GM03348 (cell line): ENCODE data around the gene LHX1.

ENCODE experiments used
- DNase-seq: peaks from one replicate; pipeline ENCODE4 v3.0.0; 2012; ENCODE audit warnings: low spot score

LHX1 gene

DNA sequence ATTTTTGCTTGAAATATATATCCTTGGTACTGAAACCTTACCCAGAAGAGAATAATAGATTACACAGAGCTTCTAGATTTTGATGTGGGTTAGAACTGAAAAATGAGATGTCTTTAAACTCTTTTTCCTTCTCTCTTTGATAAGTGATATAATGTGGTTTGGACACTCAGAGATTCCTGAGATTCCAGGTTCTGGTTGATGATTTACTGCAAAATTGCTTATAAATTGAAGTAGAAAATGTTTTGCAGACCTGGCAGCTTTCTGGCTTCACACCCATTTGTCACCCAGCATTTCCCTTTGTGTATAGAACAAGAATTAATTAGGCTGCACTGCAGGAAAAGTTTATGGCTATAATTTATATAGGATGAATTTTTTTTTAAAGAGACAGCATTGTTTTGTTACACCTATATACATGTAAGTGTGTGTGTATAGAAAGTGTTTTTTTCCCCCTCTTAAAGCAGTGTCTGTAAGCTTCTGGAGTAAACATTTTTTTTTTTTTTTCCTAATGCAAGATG, 35.0 kb downstream of the LHX1 start:
- no peak for DNase-seq

DNA sequence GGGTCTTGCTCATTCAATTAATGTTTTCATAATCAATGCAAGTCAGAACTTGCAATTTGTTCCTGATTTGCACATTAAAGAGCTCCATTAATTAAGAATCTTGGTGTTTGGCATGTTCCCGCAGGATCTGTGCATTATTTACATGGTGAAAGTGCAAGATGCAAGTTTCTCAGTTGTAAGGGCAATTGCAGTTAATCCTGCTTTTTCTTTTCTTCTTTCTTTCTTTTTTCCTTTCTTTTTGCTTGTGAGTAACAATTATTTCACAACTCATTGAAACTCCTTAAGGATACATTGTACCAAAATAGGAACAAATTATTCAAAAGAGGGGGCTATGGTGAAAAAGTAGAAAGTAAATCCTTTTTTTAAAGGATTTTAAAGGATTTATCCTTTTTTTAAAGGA, 35.6 kb downstream of the LHX1 start:
- no peak for DNase-seq

DNA sequence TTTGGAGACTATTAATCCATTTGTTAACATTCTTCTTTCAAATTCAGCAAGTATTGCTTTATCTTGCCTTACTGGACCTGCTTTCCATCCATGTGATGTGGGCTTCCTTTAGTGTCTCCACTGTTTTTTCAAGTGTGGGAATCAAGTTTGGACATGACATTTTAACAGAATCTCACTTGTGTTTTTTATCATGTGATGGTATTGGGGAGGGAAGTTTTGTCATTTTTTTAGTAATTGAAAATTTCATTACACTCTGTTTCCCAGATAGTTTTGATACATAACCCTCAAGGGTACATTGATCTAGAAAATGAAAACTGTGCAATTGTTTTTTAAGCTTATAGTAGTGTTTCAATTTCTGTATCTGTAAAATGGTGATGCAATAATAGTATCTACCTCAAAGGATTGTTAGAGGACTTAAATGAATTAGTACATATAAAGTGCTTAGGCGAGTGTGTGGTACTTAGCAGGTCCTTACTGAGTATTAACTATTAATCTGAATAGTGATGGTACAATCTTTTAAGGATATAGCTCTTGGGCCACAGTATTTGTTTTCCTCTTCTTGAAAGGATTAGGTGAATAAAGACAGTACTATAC, 38.7 kb downstream of the LHX1 start:
- DNase-seq = no peak

DNA sequence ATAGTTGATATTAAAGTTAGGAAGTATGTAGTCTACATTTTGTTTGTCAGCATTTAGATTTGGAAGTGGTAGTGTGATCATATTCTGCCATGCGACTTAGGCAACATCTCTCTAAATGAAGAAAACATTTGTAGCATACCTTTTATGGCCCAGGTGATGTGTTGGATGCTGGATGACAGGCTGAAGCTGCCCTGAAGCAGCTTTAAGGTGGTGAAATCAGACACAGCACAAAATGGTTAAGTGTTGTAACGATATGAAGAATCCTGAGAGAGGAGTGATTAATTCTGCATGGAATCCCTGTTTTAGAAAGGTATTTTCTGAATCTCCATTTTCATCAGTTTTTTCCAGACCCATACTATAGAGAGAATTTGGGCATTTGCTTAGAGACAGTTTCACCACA, 39.8 kb downstream of the LHX1 start:
- no peak for DNase-seq

DNA sequence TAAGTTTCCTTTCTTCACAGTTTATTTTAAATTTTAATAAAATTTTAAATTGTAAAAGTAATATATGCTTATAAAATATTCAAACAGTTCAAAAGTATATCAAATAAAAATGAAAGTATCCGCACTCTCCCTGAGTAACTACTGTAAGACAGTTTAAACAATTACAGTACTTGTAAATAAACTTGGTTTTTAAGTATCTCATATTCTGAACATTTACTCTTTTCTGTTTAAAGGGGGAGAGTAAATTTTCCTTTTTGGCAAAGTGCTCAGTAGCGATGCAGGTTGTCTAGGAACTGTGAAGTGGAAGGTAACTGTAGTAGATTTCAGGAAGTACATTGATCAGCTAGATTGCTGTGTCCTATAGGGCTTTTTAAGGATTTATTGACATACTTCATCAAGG, 40.3 kb downstream of the LHX1 start:
- DNase-seq = no peak

DNA sequence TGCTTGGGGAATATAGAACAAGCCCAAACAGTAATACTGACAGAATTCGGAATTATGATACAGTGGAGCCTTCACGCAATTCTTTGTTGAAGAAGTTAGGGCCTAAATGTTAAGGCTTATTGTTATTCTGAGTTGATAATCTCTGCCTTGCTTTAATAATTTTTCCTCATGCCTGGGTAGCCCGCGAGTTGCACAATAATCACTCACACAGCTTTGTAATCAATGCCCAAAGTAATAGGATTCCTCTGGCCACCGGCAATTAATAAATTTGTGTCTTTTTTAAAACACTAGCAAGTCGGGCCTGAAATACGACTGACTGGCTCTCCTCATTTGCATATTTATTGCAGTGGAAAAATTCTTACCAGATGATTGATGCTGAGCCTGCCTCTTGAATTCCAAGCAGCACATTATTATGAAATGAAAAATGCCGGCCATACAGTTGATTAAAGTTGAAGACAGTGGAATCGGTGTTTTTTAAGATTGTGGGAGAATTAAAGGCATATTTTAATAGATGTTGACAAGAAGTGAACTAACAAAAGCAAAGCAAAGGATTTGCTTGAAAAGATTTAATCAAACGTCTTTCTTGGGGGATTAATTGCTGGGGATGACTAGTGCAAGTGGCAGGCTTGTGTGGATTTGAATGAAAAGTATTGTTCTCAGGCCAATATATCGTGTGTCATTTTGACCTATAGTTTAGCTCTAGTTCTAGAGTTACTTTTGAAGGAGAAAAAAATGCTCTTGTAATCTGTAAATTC, 41.7 kb downstream of the LHX1 start:
- DNase-seq = peak; percentile 41

DNA sequence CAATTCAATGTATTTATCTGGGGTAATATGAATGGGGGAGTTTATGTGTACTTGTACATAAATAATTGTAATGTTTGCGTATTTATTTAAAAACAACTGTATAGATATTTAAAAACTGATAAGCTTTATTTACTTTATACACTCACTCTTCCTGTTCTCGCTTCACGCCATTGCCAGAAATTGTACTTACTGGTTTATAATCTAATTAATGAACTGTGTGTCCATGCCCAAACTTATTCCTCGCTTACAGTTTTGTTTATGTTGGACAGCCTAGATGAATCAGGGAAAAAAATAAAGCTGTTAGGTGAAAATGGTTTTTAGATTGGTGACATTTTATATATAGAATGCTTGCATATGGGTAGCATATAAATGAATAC, 42.3 kb downstream of the LHX1 start:
- DNase-seq = no peak

DNA sequence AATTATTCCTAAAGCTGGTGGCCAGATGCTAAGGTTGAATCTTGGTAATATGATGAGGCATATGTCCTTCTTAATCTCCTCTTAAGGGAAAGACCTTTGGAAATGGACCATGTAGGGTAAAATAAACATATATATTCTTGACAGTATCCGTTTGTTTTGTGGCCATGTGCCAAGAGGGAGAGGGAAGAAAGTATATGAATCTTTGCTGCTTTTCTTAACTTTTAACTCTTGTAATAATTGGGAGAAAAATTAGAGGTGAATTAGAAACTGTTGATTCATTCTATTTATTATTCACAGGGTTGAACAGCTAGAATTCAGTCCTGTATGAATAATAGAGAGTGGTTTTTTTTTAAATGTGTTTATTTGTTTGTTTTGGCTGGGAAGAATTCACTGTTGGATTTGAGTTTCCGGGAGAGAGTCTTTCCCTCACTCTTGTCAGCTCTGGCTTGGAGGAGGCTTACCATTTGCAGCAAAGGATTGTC, 43.0 kb downstream of the LHX1 start:
- DNase-seq = no peak

DNA sequence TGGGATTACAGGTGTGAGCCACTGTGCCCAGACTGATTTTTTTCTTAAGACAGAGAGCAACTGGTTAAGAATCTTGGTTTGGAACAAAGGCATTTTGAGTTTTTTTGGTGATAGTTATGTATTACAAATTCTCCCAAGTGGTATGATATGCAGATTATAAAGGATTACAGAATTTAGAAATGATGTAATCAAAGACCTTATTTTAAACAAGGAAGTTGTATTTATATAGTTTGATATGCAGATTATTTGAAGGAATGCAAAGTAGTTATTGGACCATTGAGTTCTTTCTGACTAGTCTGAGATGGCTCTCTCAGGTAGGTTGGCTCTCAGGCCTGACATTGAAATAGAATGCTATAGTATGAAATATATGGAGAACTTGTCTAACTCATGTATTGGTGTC, 46.3 kb downstream of the LHX1 start:
- DNase-seq = no peak

DNA sequence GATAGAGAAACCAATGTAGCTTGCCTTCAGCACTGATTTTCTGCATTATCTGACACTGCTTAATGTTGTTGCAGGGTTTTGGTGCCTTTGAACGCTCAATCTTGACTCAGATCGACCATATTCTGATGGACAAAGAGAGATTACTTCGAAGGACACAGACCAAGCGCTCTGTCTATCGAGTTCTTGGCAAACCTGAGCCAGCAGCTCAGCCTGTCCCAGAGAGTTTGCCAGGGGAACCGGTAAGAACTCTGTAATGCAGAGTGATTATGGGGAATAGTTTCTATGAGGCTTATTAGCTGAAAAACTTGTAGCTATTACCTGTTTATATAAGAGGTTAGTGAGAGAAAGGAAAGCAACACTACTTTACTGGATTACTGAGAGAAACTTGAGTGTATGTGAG, 51.9 kb downstream of the LHX1 start:
- DNase-seq = no peak

DNA sequence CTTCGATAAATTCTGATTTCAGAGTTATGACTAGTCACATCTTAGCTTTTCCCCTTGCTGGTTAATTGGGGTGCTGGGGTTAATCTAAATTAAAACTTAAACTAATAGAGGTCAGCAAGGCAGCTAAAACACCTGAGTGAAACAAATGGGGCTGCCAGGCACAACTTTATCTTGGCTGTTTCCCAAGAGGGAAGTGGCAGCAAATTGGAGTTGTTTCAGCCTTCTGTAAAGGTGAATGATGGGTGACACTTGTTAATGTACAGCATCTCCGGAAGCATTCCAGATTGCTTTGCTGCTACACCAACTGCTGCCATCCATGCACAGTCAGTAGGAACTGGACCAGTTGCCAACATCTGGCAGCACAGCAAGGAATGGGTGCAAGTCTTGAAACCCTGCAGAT, 55.4 kb downstream of the LHX1 start:
- no peak for DNase-seq

DNA sequence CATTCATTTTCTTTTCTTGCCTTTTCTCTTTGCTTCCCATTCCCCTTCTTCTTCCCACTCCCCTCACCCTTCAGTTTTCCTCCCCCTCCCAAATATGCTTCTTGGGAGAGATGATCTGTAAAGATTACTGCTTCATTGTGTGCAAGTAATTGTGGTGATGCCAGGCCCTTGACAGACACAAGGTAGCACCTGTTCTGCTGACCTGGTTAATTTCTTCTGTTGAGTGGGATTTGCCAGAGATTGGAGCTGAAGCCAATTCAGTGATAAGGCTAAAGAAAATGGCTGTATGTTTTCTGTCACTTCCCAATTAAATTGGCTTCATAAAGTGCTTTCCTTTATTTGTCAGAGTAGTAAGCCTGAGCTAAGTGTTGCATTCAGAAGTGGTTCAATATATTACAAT, 56.0 kb downstream of the LHX1 start:
- DNase-seq = no peak
